Glutamatergic neuron (in vitro differentiated cells): ENCODE measurements around the gene TLCD5. TPM values are rescaled to one million over a fixed set of nuclear protein-coding genes. Genes with fewer than 3 reads are reported as not detected.

Experiments used
- DNase-seq: peaks from one replicate; pipeline ENCODE4 v3.0.0; 2022
- H3K27ac Mint-ChIP-seq: one replicate; pipeline ENCODE4 v1.8.0; 2020; ENCODE audit warnings: mild to moderate bottlenecking, mixed read lengths, inconsistent platforms; ENCODE audit not compliant: unreplicated experiment
- H3K27me3 Mint-ChIP-seq: one replicate; pipeline ENCODE4 v1.8.0; 2020; ENCODE audit warnings: mild to moderate bottlenecking, moderate library complexity, mixed read lengths, inconsistent platforms; ENCODE audit not compliant: unreplicated experiment
- H3K36me3 Mint-ChIP-seq: one replicate; pipeline ENCODE4 v1.8.0; 2020; ENCODE audit warnings: mild to moderate bottlenecking, mixed read lengths, inconsistent platforms; ENCODE audit not compliant: unreplicated experiment
- H3K4me1 Mint-ChIP-seq: one replicate; pipeline ENCODE4 v1.8.0; 2020; ENCODE audit warnings: mild to moderate bottlenecking, low read depth, mixed read lengths, inconsistent platforms; ENCODE audit not compliant: unreplicated experiment
- H3K4me3 Mint-ChIP-seq: one replicate; pipeline ENCODE4 v1.8.0; 2020; ENCODE audit warnings: mild to moderate bottlenecking, mixed read lengths, inconsistent platforms; ENCODE audit not compliant: unreplicated experiment
- H3K9me3 Mint-ChIP-seq: one replicate; pipeline ENCODE4 v1.8.0; 2020; ENCODE audit warnings: mild to moderate bottlenecking, moderate library complexity, mixed read lengths, inconsistent platforms; ENCODE audit not compliant: unreplicated experiment
- CTCF ChIP-seq: fragments of 200-600 bp; sonication (generic); IDR thresholded peaks from one replicate; pipeline ENCODE4 v1.5.0; 2021; ENCODE audit not compliant: partially characterized antibody, unreplicated experiment
- total RNA-seq: library from RNA; stranded (reverse); fragmentation: NEBNext Ultra II Directional; extraction: Animal tissue kit (Norgen Biotek cat#: 25700); gene quantifications from one replicate; pipeline ENCODE4 v1.2.1, GENCODE V29; 2021; ENCODE audit not compliant: unreplicated experiment

TLCD5 gene
- total RNA-seq, 1 donor from 2014 or later, result 15.8 TPM

- H3K9me3 Mint-ChIP-seq, result no peaks in the 10 kb centered on the region
- peaks cover 2% of the 10 kb centered on the region for H3K27me3 Mint-ChIP-seq
- no peak overlapping the region for H3K27ac Mint-ChIP-seq
- TF ChIP-seq CTCF, result no peak
- no peak for DNase-seq
- H3K4me3 Mint-ChIP-seq, result no peak overlapping the region
- peaks cover 8% of the 10 kb centered on the region for H3K36me3 Mint-ChIP-seq
- H3K4me1 Mint-ChIP-seq, result peaks cover 2% of the 10 kb centered on the region
These were observed 50.0 kb downstream of the TLCD5 start for GRCh38 chr11:120375076-120375475.

DNA sequence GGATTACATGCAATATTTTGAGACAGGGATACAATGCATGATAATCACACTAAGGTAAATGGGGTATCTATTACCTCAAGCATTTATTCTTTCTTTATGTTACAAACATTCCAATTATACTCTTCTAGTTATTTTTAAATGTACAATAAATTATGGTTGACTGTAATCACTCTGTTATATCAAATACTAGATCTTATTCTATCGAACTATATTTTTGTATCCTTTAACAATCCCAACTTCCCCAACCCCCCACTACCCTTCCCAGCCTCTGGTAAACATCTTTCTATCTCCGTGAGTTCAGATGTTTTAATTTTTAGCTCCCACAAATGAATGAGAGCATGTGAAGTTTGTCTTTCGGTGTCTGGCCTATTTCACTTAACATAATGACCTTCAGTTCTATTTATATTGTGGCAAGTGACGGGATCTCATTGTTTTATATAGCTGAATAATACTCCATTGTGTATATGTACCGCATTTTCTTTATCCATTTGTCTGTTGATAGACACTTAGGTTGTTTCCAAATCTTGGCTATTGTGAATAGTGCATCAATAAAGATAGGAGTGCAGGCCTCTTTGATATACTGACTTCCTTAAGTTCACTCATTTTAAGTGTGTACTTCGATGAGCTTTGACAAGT, 51.6 kb downstream of the TLCD5 start:
- Mint-ChIP-seq H3K9me3 (no peaks in the 10 kb centered on the region), H3K4me1 (peaks cover 2% of the 10 kb centered on the region), H3K4me3 (no peak overlapping the region), H3K36me3 (peaks cover 8% of the 10 kb centered on the region), H3K27me3 (peaks cover 2% of the 10 kb centered on the region), H3K27ac (no peak overlapping the region)
- DNase-seq, result no peak
- no peak for TF ChIP-seq CTCF

DNA sequence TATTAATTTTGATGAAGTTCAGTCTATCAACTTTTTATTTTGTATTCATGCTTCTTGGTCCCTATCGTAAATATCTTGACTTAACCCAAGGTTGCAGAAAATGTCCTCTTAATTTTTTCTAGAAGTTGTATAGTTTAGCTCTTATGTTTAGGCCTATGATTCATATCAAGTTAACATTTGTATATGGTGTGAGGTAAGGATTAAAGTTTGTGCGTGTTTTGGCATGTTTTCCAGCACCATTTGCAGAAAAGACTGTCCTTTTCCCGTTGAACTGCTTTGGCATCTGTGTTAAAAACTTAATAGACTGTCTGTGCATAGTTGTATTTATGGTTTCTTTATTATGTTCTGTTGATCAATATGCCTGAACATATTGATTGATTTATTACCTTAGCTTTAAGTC, 53.4 kb downstream of the TLCD5 start:
- TF ChIP-seq CTCF, result no peak
- Mint-ChIP-seq H3K4me3 (no peak overlapping the region), H3K27me3 (peaks cover 2% of the 10 kb centered on the region), H3K4me1 (peaks cover 2% of the 10 kb centered on the region), H3K27ac (no peak overlapping the region), H3K9me3 (no peaks in the 10 kb centered on the region), H3K36me3 (peaks cover 8% of the 10 kb centered on the region)
- DNase-seq, result no peak

DNA sequence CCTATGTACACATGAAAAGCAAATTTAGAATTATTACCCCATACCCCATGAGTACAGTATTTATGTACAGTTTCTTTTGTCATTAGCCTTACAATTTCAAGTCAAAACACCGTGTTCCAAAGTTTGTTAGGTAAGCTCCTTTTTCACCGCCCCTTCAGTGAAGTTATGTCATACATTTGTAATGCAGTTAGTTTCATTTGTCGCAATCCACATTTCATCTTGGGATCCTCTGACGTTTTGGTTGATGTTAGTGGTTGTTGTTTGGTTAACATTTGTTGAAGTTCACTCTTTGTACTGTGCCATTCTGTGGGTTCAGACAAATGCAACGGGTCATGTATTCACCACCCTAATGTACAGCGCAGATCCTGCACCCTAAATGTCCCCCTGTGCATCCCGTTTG, 56.3 kb downstream of the TLCD5 start:
- H3K9me3 Mint-ChIP-seq, result no peaks in the 10 kb centered on the region
- H3K27ac Mint-ChIP-seq, result no peak overlapping the region
- no peak for TF ChIP-seq CTCF
- peaks cover 8% of the 10 kb centered on the region for H3K36me3 Mint-ChIP-seq
- H3K4me1 Mint-ChIP-seq, result peaks cover 12% of the 10 kb centered on the region
- no peak overlapping the region for H3K4me3 Mint-ChIP-seq
- DNase-seq, result no peak
- H3K27me3 Mint-ChIP-seq, result no peaks in the 10 kb centered on the region

Other genes starting within 250 kb of the TLCD5 start
- not detected for gene TRIM29, start 187.2 kb upstream of the TLCD5 start, total RNA-seq
- gene OAF, start 114.3 kb upstream of the TLCD5 start, total RNA-seq, result not detected
- gene POU2F3, start 85.2 kb upstream of the TLCD5 start, total RNA-seq, result not detected
- 40.8 TPM for gene ARHGEF12, start 11.1 kb downstream of the TLCD5 start, total RNA-seq
- 3.6 TPM for gene GRIK4, start 186.4 kb downstream of the TLCD5 start, total RNA-seq